Tibial nerve (tissue), 4 donors: ENCODE results near the gene PYHIN1. TPM values are rescaled to one million over a fixed set of nuclear protein-coding genes. Genes with fewer than 3 reads are reported as not detected.

ENCODE experiments used
- DNase-seq, 2 donors: peaks; one replicate each; pipeline ENCODE4 v3.0.0-alpha.2; 2019; ENCODE audit warnings: low spot score in 2 of 2
- H3K27ac ChIP-seq, 4 donors: fragments of 200-600 bp; sonication (generic) in 3 of 4; one replicate each; pipeline ENCODE4 v1.5.1; 2017 to 2019; ENCODE audit warnings: mild to moderate bottlenecking in 1 of 4
- H3K27me3 ChIP-seq, 2 donors: fragments of 200-600 bp; sonication (generic) in 1 of 2; one replicate each; pipeline versions ENCODE4 v1.5.1 to v1.6.0; 2017 to 2019
- H3K36me3 ChIP-seq, 3 donors: fragments of 200-600 bp; sonication (generic); one replicate each; pipeline ENCODE4 v1.5.1; 2018 to 2019
- H3K4me1 ChIP-seq, 4 donors: fragments of 200-600 bp; sonication (generic) in 3 of 4; one replicate each; pipeline ENCODE4 v1.5.1; 2017 to 2019
- H3K4me3 ChIP-seq, 4 donors: fragments of 200-600 bp; sonication (generic) in 3 of 4; one replicate each; pipeline ENCODE4 v1.5.1; 2017 to 2019; ENCODE audit warnings: mild to moderate bottlenecking in 1 of 4, moderate library complexity in 1 of 4
- H3K9me3 ChIP-seq, 4 donors: fragments of 200-600 bp; sonication (generic) in 3 of 4; one replicate each; pipeline ENCODE4 v1.5.1; 2017 to 2019
- CTCF ChIP-seq, 5 experiments: fragments of 200-600 bp in 3 of 5; fragments of 450-650 bp in 2 of 5; sonication (generic) in 3 of 5; IDR thresholded peaks; one replicate each; pipeline ENCODE4 v1.5.1; 2016 to 2019; ENCODE audit warnings: antibody characterized with exemption in 5 of 5, mild to moderate bottlenecking in 3 of 5, moderate library complexity in 2 of 5
- EP300 ChIP-seq, 2 donors: sonication (generic); formaldehyde crosslinking; IDR thresholded peaks; one replicate each; pipeline ENCODE4 v1.6.1; 2017; ENCODE audit warnings: antibody characterized with exemption in 2 of 2, mild to moderate bottlenecking in 1 of 2
- POLR2A ChIP-seq, 2 donors: fragments of 450-650 bp; IDR thresholded peaks; one replicate each; pipeline ENCODE4 v1.6.1; 2017; ENCODE audit warnings: antibody characterized with exemption in 2 of 2, mild to moderate bottlenecking in 2 of 2, moderate library complexity in 2 of 2
- WGBS, 2 donors: methylation state at CpG; one replicate each; pipeline ENCODE4 v1.1.5; 2018; 5-methylcytosine and 5-hydroxymethylcytosine counted together
- total RNA-seq, 4 donors: library from RNA; depleted of rRNA; stranded (reverse); fragments of >200 nt; gene quantifications; one replicate each; pipeline ENCODE4 v1.1.0, GENCODE V29; 2016

The PYHIN1 gene
- total RNA-seq, 4 donors from 2014 or later, result 2.2 to 5.2 (median 3.6) TPM

GRCh38 chr1:158939180-158939579 is 7.8 kb downstream of the PYHIN1 start:
- H3K36me3 ChIP-seq, result no peaks in the 10 kb centered on the region
- 77 to 85% methylated on average over 2 of the region's 2 CpGs for WGBS, 2 donors
- H3K27ac ChIP-seq, result no peak overlapping the region
- H3K9me3 ChIP-seq, result no peaks in the 10 kb centered on the region
- DNase-seq, result no peak
- no peaks in the 10 kb centered on the region for H3K27me3 ChIP-seq
- H3K4me1 ChIP-seq, result no peaks in the 10 kb centered on the region
- no peak overlapping the region for H3K4me3 ChIP-seq
- TF ChIP-seq POLR2A (IDR thresholded peaks at IDR 0.05) (no peak), CTCF (IDR thresholded peaks at IDR 0.05) (no peak), EP300 (IDR thresholded peaks at IDR 0.05) (no peak)

- Histone ChIP-seq H3K27ac (no peak overlapping the region), H3K27me3 (no peaks in the 10 kb centered on the region), H3K9me3 (no peaks in the 10 kb centered on the region), H3K36me3 (no peaks in the 10 kb centered on the region), H3K4me3 (no peak overlapping the region), H3K4me1 (no peaks in the 10 kb centered on the region)
- WGBS, 2 donors, result 100% methylated on average over 1 of the region's 1 CpG
- TF ChIP-seq CTCF (IDR thresholded peaks at IDR 0.05), result no peak
- no peak for TF ChIP-seq EP300 (IDR thresholded peaks at IDR 0.05)
- TF ChIP-seq POLR2A (IDR thresholded peaks at IDR 0.05), result no peak
- no peak for DNase-seq
Observed at GRCh38 chr1:158941317-158941716, 10.0 kb downstream of the PYHIN1 start.

- Histone ChIP-seq H3K36me3 (peaks cover 0 to under 1% (median 0%) of the 10 kb centered on the region in 3 donors), H3K27me3 (no peaks in the 10 kb centered on the region), H3K9me3 (no peaks in the 10 kb centered on the region), H3K4me3 (no peak overlapping the region), H3K27ac (no peak overlapping the region), H3K4me1 (no peaks in the 10 kb centered on the region)
- WGBS, 2 donors, result 84 to 86% methylated on average over 2 of the region's 2 CpGs
- TF ChIP-seq POLR2A (IDR thresholded peaks at IDR 0.05) (no peak), CTCF (IDR thresholded peaks at IDR 0.05) (no peak), EP300 (IDR thresholded peaks at IDR 0.05) (no peak)
- no peak for DNase-seq
Observed at GRCh38 chr1:158942490-158942889, 11.1 kb downstream of the PYHIN1 start.

- no peak overlapping the region for H3K27ac ChIP-seq
- 66 to 74% methylated on average over 1 of the region's 1 CpG for WGBS, 2 donors
- H3K27me3 ChIP-seq, result no peaks in the 10 kb centered on the region
- H3K4me1 ChIP-seq, result no peaks in the 10 kb centered on the region
- H3K36me3 ChIP-seq, result peaks cover 0 to 4% (median 0%) of the 10 kb centered on the region in 3 donors
- H3K4me3 ChIP-seq, result no peak overlapping the region
- no peak for TF ChIP-seq CTCF (IDR thresholded peaks at IDR 0.05)
- TF ChIP-seq POLR2A (IDR thresholded peaks at IDR 0.05), result no peak
- TF ChIP-seq EP300 (IDR thresholded peaks at IDR 0.05), result no peak
- H3K9me3 ChIP-seq, result no peaks in the 10 kb centered on the region
- DNase-seq, result no peak
Observed at GRCh38 chr1:158943059-158943458, 11.7 kb downstream of the PYHIN1 start.

GRCh38 chr1:158945061-158945460 is 13.7 kb downstream of the PYHIN1 start:
- no peak overlapping the region for H3K4me3 ChIP-seq
- 39 to 60% methylated on average over 2 of the region's 2 CpGs for WGBS, 2 donors
- no peaks in the 10 kb centered on the region for H3K4me1 ChIP-seq

More at GRCh38 chr1:158945061-158945460, 13.7 kb downstream of the PYHIN1 start:
- H3K9me3 ChIP-seq, result no peaks in the 10 kb centered on the region
- no peak for TF ChIP-seq CTCF (IDR thresholded peaks at IDR 0.05)
- no peak for TF ChIP-seq POLR2A (IDR thresholded peaks at IDR 0.05)
- TF ChIP-seq EP300 (IDR thresholded peaks at IDR 0.05), result no peak
- H3K36me3 ChIP-seq, result peaks cover 0 to 4% (median 0%) of the 10 kb centered on the region in 3 donors
- DNase-seq, result no peak
- no peaks in the 10 kb centered on the region for H3K27me3 ChIP-seq
- H3K27ac ChIP-seq, result no peak overlapping the region
